AG20443 (cell line): ENCODE results near the gene PHB1.

Experiments
- DNase-seq: peaks from one replicate; pipeline ENCODE4 v3.0.0; 2012; ENCODE audit warnings: low spot score, mixed read lengths

The PHB1 gene

DNA sequence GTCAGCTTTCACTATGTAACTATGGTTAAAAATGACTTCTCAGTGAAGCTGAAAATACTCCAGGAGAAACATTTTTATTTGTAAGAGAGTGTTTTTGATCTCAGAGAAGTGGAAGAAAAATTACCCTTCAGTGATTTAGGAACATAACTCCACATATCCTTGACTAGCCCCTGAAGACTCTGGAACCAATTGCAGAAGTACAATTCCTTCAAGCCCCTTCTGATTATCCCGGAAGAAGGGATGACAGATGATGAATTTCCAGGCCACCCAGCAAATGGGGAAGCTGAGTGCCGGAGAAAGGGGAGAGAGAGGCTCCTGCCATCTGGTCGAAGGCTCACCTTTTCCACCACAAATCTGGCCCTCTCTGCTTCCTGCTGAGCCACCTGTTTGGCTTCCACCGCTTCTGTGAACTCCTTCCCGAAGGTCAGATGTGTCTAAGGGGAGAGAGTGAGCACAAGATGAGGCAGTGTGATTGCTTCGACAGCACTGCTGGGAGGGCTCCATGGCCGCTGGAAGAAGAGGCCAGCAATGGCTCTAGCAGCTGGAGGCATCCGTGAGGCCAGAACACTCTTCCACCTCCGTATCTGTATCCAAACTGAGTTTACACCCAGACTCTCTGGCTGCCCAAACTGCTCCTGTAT lies 8.1 kb downstream of the PHB1 start:
- no peak for DNase-seq

DNA sequence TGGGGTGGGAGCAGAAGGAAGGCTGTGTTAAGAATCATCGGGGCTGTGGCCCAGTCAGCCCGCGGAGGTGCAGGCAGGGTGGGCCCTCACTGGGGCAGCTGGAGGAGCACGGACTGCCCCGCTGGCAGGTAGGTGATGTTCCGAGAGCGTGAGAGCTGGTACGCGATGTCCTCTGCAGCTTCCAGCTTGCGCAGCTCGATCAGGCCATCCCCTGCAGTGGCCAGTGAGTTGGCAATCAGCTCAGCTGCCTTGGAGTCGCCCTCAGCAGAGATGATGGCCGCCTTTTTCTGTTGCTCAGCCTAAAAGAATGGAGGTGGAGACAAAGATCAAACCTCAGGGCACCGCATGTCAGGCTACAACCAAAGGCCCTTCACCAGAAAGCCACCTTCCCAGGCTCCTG lies 9.8 kb downstream of the PHB1 start:
- no peak for DNase-seq

DNA sequence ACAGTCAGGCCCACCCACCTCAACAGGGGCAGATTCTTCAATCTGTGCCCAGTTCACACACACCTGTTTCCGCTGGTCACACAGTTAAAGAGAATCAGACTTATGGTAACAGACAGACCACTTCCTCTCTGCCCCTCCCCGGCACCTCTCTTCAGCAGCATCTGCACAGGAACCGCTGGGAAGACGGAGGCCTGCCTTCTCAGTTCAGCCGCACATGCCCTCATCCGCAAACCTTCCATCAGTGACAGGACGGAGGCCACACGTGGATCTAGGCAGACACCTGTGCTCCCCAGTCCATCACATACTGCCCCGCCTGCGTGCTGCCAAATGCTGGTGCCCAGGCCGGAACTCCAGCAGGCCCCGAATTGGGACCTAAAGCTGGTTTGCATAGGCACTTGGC lies 10.3 kb downstream of the PHB1 start:
- DNase-seq = no peak

DNA sequence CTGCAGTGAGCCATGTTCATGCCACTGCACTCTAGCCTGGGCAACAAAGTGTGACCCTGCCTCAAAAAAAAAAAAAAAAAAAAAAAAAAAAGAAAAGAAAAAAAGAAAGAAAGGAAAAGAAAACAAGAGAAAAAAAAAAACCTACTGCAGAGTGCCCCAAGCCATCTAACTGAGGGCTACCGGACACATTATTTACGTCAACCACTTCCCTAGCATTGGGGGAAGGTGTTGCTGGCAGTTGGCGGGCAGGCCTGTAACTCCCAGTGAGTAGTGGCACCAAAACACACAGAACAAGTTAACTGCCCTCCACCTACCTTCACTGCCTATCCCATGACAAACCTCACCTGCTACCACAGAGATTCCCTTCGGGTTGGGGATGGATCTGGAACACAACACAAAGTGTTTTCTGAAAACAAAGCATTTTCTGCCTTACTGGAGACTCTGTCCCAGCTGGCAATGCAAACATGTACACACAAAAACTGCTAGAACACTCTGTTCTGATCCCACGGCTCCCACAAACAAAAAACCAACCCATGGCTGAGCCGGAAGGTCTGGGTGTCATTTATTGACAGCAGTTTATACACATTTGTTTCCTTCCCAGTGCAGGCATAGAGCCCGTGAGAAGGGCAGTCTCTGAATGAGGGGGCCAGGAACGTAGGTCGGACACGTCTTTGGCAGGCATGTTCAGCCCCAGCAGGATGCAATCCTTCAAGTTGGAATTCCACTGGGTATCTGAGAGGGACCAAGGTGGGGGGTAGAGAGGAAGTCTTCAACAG lies 11.0 kb downstream of the PHB1 start:
- DNase-seq = no peak

DNA sequence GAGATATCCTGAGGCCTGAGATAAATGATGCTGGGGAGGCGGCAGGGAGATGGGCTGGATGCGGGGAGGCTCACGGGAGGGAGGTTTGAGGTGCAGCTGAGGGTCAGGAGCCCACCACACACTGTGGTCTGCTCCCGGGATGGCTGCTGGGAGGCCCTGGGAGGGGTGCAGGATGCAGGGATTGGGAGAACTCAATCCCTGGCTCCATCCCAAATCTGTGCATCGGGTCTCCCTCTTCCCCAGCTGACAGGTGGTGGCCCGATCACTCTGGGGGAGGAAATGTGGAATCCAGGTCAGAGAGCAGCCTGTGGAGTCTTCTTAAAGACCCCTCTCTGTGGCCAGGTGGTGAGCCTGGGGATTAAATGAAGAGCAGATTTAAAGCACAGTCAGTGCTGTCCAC lies 12.0 kb downstream of the PHB1 start:
- DNase-seq = no peak

DNA sequence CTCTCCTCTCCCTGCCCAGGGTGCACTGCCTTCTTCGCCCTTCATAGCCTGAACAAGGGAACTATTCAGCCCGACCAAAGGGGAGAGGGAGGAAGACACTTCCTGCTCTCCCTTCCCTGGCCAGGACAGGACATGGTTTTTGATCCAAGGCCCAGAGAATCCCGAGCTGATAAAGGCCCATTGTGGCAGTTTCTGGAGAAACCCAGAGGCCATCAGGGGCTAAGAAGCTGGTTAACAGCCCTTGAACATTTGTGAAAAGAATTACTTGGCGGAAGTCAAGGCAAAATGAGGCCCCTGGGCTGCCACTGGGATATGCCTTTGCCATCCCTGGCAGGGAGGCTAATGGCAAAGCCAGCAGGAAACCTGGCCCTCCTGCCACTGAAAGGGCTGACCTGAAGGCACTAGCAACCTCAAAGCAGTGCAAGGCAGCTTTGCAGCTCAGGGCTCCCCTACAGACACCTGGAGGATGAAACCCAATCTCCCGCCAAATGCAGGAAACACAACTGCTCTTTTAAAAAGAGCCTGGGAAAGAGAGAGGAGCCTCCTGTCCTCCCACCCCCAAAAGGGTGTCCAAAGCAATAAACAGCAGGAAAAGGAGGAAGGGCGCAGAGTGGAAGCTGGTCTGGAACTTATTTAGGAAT lies 12.6 kb downstream of the PHB1 start:
- DNase-seq = no peak

DNA sequence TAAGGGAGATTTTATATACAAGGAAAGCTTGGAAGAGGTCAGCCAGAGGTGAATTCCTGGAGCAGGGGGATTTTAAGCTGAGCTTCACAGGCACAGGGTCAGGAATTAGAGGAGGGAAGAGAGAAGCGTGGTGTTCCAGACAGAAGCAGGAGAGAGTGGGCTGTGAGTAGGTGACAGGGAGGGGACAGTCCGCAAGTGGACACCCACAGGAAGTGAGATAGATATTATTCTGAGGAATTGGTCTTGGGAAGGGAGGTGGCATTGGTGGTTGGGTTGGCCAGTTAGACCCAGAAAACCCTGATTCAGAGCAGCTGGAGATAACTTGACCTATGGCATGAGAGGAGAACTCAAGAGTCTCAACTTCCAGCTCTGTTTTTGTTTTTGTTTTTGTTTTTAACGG lies 14.7 kb downstream of the PHB1 start:
- no peak for DNase-seq

DNA sequence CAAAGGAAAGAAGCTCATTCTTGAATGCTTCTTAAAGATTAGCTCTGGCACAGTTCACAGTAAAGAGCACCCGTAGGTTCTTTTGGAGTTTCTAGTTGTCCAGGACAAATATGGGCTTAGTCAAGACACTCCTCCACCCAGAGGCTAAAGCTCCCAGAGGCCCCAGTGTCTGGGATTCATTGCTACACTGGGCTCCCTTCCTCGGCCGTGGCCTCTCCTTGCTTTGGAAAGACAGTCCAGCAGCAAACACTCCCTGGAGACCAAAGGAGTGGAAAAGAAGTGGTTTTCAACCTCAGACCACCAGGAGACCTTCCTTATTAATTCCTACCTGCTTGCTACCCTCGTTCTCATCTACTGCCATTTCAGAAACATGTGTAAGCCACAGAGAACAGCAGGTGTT lies 17.1 kb downstream of the PHB1 start:
- DNase-seq = no peak

DNA sequence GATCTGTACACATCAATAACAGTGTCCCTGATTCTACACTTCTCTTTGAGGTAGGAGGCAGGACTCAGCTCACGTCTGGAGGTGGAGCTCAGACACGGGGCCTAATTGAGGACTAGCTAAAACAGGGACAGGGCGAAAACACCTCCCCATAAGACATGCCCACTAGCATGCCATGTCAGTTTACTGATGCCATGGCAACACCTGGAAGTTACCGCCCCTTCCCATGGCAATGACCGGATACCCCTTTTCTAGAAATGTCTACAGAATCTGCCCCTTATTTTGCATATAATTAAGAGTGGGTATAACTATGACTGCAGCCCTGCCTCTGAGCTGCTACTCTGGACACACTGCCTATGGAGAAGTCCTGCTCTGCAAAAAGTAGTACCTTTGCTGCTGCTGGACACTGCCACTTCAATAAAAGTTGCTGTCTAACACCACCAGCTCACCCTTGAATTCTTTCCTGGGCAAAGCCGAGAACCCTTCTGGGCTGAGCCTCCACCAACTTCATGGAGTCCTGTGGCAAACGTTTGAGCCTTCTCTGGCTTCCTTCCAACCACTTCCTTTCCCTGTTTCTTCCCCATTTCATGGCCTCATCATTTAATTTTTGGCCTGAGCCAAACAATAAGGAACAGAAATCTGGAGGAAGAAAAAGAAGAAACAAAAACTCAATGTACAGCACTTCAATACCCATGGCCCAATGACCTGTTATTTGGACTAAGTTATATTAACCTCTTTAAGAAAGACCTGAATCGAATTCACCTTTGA lies 21.0 kb downstream of the PHB1 start:
- DNase-seq = no peak

DNA sequence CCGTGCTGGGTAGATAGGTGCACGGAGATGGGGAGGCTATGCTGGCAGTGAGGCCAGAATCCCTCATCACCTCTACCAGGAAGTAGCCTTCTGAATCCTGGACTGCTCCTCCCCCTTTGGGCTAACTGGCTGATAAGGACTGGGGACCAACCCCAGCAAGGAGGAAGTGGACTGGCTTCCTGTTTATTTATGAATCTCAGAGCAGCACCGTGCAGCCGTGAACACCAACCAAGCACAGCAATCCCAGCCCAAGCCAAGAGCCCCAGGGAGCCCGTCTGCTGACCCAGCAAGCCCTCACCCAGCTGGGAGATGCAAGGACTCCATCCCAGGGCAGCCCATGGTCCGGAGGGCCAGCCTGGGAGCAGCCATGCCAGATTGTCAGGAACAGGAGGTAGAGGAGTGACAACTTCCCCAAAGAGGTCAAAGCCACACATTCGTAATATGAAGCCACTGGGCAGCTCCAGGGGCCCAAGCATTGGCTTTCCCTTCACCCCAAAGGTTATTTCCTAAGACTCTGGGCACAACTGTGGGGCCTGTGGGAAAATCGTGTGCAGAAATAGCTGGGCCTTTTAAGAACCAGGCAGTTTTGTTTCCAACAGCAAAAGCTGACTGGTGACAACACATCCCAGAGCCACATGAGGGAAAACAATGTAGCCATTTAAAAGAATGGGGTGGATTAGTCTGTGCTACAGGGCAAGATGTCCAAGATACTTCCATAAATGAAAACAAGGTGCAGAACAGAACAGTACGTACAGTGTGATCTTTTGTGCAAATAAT lies 23.9 kb downstream of the PHB1 start:
- DNase-seq = no peak

DNA sequence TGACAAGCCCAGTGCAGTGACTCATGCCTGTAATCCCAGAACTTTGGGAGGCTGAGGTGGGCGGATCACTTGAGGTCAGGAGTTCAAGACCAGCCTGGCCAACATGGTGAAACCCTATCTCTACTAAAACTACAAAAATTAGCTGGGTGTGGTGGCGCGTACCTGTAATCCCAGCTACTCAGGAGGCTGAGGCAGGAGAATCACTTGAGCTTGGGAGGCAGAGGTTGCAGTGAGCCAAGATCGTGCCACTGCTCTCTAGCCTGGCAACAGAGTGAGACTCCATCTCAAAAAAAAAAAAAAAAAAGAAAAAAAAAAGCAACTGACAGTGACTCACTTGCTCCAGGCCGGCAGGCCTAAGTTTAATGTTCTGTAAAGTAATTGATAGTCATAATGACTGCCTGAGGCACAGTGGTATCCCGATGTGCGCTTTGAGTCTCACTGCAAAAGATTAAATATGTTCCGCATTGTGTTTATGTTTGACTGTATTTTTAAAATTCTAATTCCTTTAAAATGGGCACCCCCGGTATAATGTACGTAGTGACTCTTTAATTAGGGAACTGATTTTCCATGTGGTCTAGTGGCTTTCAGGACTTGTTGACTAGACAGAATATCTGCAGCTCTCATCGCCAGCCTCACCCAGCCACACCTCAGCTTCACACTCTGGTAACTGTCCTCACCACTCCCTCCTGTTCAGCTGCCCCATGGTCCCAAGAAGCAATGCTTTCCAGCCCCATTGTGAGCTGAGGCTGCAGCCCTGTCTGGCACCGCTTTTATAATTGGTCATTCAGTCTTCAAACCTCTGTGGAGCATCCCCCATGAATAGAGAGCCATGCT lies 25.0 kb downstream of the PHB1 start:
- peak; percentile 35 for DNase-seq

DNA sequence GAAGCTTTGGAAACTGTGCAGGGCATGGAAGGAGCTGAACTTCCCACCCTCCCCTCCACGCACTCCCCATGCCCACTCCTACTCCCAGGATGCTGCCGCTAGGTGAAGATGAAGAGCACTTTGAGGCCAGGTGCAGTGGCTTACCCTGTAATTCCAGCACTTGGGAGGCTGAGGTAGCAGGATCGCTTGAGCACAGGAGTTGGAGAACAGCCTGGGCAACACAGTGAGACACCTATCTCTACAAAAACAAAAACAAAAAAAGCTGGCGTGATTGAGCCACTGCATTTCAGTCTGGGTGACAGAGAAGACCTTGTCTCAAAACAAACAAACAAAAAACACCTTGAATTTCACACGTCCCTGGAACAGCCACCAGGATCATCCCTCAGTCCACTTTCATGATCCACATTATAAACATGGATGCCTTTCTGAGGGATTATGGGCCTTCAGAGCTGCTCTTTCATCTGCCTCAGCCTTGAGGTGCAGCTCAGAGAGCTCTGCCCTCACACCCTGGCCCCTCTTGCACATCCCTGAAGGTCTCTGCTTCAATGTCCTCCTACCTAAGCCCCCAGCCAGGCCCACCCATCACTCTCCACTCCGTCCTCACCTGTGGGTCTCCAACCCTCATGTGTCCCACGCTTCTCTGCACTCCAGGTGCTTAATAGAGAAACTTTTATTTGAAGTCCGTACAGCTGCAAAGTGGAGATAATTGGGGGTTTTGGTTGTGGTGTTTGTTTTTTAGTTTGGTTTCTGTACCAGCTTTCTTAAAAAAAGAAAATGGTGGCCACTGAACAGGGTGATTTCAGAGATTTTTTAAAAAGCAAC lies 25.8 kb downstream of the PHB1 start:
- DNase-seq = no peak

DNA sequence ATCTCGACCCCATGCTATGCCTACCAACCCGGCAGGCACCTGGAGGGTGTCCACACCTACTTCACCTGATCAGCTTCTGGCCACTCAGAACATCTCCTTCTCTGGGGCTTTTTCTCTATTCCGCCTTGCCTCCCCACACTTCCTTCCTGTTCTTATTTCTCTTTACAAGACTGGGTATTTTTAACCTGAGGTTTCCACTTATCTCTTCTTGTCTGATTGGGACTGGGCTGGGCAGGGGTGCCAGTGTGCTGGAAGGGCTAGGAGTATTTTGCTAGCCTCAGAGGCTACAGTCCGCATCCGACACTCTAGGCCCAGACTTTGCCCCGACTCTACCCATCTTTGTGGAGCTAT lies 26.4 kb downstream of the PHB1 start:
- no peak for DNase-seq

DNA sequence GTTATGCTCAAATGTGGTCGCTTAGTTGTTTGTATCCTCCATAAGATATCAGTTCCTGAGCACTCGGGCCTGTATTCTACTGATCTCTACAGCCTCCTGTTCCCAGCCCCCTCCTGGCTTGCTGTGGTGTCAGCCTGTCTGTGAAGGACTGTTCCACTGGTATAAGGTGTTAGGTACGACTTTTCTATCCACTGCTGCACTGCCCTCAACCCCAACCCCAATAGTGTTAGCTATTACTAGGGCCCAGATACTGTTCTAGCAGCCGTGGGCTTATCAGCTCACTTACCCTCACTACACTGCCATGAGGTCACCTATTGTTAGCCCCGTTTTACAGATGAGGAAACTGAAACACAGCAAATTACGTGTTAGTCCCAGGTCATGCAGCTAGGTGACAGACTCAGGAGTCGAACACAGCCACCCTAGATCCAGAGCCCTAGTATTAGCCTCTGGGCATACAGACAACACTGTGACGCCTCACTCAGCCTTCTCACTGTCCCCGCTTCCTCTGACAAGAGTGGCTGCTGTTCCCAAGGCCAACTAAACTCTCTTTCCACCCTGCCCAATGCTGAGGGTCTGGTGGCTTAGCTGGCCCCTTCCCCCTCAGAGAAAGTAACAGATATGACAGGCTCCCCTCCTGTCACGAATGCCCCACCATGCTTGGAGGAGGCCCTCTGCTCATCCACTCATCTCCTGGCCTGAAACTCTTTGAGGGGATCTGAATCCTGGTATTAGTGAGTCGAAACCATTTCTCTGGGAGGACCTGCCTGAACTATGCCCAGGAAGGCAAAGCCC lies 27.0 kb downstream of the PHB1 start:
- no peak for DNase-seq

DNA sequence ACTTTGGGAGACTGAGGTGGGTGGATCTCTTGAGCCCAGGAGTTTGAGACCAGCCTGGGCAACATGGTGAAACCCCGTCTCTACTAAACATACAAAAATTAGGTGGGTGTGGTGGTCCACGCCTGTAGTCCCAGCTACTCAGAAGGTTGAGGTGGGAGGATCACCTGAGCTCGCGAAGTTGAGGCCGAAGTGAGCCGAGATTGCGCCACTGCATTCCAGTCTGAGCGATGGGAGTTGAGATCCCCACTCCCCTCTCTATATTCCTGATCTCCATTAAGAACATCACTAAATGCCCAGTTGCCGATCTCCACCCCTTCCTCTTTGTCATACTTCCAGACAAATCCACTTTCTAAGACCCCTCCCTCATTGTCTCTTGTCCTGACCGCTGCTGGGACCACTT lies 28.3 kb downstream of the PHB1 start:
- DNase-seq = no peak

DNA sequence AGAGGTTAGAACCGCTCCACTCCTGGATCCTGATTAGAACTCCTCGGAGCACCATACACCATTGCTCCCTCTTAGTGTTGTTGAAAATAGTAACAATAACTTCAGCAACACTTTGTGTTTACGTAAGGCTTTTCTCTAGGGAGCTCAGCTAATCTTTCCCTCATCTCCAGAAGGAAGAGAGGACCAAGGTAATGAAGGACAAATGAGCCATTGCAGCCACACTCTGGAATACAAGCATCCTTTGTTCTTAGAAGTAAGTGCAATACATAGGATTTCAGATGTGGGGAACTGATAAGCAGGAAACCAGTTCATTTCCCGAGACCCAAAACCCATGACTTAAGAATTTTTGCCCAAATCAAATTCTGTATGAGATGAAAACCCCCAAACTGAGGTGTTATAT lies 29.7 kb downstream of the PHB1 start:
- no peak for DNase-seq

DNA sequence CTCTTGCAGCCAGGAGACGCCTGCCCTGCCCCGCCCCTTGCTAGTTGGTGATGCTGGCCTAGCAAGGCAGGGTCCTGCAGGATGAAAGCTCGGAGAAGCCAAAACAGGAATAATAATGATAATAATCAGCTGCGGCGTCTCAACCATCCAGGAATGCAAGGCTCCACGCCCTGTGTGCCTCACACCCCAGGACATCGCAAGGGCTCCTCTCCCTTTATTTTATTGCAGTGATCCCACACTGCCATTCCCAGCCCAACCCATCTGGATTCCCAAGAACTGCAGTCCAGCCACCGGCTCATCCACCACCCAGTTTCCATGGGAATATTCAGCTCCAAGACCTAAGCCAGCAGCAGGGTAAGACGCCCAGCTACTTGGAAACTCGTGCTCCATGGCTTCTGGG lies 31.6 kb downstream of the PHB1 start:
- no peak for DNase-seq

DNA sequence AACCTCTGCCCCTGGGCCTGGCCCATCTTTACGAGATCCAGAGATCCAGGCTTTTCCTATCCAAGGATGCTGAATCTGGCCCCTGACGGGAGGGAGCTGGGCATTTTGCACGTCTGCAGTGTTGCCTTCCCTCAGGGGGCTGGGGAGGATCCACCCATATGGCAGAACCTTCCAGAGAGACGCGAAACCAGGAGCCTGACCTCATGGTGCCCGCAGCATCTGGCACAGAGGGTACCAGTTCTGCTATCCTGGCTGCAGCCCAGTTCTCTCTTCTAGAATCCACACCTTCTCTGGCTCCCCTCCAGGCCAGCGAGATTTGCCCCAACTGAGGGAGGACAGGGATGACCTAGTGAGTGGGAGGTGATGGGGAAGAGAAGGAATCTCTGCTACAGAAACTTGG lies 32.1 kb downstream of the PHB1 start:
- DNase-seq = no peak

DNA sequence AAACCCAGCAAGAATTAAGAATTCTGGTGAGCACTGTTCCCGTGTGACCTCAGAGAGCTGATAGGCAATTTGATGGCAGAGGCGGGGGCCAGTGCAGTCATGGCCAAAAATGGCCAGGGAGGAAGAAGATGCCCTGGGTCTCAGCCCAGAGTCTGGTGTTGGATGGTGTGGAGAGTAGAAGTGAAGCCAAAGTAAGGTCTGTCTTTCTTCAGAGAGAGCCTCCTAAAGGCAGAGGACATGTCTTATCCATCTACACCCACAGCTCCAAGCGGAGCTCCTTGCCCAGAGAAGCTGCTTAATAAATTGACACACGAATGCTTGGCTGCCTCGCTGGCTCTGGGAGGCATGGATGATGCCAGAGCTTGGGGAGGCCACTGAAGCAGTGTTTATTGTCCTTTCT lies 32.9 kb downstream of the PHB1 start:
- no peak for DNase-seq
